Hepatocyte (in vitro differentiated cells): ENCODE measurements around the gene HYLS1.

Source experiments
- EZH2 ChIP-seq: fragments of 200-600 bp; sonication (generic); IDR thresholded peaks from 2 replicates; pipeline ENCODE4 v1.6.1; 2016; ENCODE audit warnings: antibody characterized with exemption, mild to moderate bottlenecking, borderline replicate concordance
- EZH2phosphoT487 ChIP-seq: fragments of 200-600 bp; sonication (generic); IDR thresholded peaks from one replicate; pipeline ENCODE4 v1.6.1; 2018; ENCODE audit warnings: antibody characterized with exemption, mild to moderate bottlenecking, low read depth, moderate library complexity; ENCODE audit not compliant: unreplicated experiment, severe bottlenecking
- TF ChIP-seq, protein P1 (sequence below): fragments of 200-600 bp; sonication (generic); IDR thresholded peaks from 2 replicates; pipeline ENCODE4 v1.5.1; 2016; ENCODE audit warnings: antibody characterized with exemption, mild to moderate bottlenecking; ENCODE audit not compliant: poor library complexity

- TF ChIP-seq, protein P1, sequence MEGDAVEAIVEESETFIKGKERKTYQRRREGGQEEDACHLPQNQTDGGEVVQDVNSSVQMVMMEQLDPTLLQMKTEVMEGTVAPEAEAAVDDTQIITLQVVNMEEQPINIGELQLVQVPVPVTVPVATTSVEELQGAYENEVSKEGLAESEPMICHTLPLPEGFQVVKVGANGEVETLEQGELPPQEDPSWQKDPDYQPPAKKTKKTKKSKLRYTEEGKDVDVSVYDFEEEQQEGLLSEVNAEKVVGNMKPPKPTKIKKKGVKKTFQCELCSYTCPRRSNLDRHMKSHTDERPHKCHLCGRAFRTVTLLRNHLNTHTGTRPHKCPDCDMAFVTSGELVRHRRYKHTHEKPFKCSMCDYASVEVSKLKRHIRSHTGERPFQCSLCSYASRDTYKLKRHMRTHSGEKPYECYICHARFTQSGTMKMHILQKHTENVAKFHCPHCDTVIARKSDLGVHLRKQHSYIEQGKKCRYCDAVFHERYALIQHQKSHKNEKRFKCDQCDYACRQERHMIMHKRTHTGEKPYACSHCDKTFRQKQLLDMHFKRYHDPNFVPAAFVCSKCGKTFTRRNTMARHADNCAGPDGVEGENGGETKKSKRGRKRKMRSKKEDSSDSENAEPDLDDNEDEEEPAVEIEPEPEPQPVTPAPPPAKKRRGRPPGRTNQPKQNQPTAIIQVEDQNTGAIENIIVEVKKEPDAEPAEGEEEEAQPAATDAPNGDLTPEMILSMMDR = no peak
- TF ChIP-seq EZH2 = no peak
- TF ChIP-seq EZH2phosphoT487 = no peak
These were observed 22.9 kb downstream of the HYLS1 start for GRCh38 chr11:125910226-125910849.
